CD4-positive, alpha-beta T cell (primary cell): Measurements from ENCODE around the gene MCF2L2. TPM values are rescaled to one million over a fixed set of nuclear protein-coding genes. Genes with fewer than 3 reads are reported as not detected.

ENCODE experiments used
- ATAC-seq: fragments of 200-7000 bp; cut with Tn5 transposase; one replicate; pipeline ENCODE4 v1.10.0; 2022; ENCODE audit warnings: mild to moderate bottlenecking; ENCODE audit not compliant: poor library complexity
- CTCF ChIA-PET: fragments of 350-600 bp; sonication (Branson Sonifier 250); formaldehyde crosslinking; loops from one replicate; lab custom pipeline; 2021; ENCODE audit warnings: antibody characterized with exemption, inconsistent platforms; lab: Charles Lee
- POLR2A ChIA-PET: fragments of 350-600 bp; sonication (Branson Sonifier 250); formaldehyde crosslinking; loops from one replicate; lab custom pipeline; 2021; ENCODE audit warnings: antibody characterized with exemption, inconsistent platforms; lab: Charles Lee
- DNase-seq, 14 experiments: peaks; one replicate each; pipeline ENCODE4 v3.0.0-alpha.2; 2013 to 2020; ENCODE audit warnings: mixed read lengths in 2 of 14
- H3K27ac ChIP-seq, 2 donors: one replicate each; pipeline versions ENCODE4 v1.5.1 to v1.7.0; 2013; ENCODE audit warnings: low read length in 2 of 2, low read depth in 1 of 2, mild to moderate bottlenecking in 1 of 2
- H3K27me3 ChIP-seq, 2 experiments: 1 replicate in 1 of 2; 2 replicates in 1 of 2; pipeline versions ENCODE4 v1.6.1 to v1.7.0; 2013; ENCODE audit warnings: low read length in 2 of 2, control low read depth in 1 of 2, mild to moderate bottlenecking in 1 of 2, moderate library complexity in 1 of 2; ENCODE audit not compliant: insufficient read depth in 2 of 2, control insufficient read depth in 1 of 2
- H3K36me3 ChIP-seq: one replicate; pipeline ENCODE4 v1.6.1; 2013; ENCODE audit warnings: low read length, control low read depth; ENCODE audit not compliant: insufficient read depth
- H3K4me1 ChIP-seq: one replicate; pipeline ENCODE4 v1.6.1; 2013; ENCODE audit warnings: low read length, control low read depth; ENCODE audit not compliant: insufficient read depth
- H3K4me3 ChIP-seq: one replicate; pipeline ENCODE4 v1.5.1; 2013; ENCODE audit warnings: mild to moderate bottlenecking, low read length, moderate library complexity
- H3K9me3 ChIP-seq, 2 experiments: 1 replicate in 1 of 2; 2 replicates in 1 of 2; pipeline versions ENCODE4 v1.6.1 to v1.7.0; 2013; ENCODE audit warnings: low read length in 2 of 2, mild to moderate bottlenecking in 2 of 2, control low read depth in 1 of 2, moderate library complexity in 1 of 2; ENCODE audit not compliant: control insufficient read depth in 1 of 2, insufficient read depth in 1 of 2
- H3K27ac Mint-ChIP-seq: one replicate; pipeline ENCODE4 v1.8.0; 2020; ENCODE audit warnings: mixed read lengths
- H3K27me3 Mint-ChIP-seq: one replicate; pipeline ENCODE4 v1.8.0; 2021; ENCODE audit warnings: mixed read lengths
- H3K36me3 Mint-ChIP-seq: one replicate; pipeline ENCODE4 v1.8.0; 2021; ENCODE audit warnings: low read depth, mixed read lengths
- H3K4me1 Mint-ChIP-seq: one replicate; pipeline ENCODE4 v1.8.0; 2021; ENCODE audit warnings: low read depth, mixed read lengths
- H3K4me3 Mint-ChIP-seq: one replicate; pipeline ENCODE4 v1.8.0; 2020; ENCODE audit warnings: mild to moderate bottlenecking, mixed read lengths
- H3K9me3 Mint-ChIP-seq: one replicate; pipeline ENCODE4 v1.8.0; 2020; ENCODE audit warnings: mixed read lengths
- intact Hi-C, 2 experiments: fragments of 100-400 bp; cut with DNase I in 1 of 2; cut with micrococcal nuclease in 1 of 2; formaldehyde crosslinking; loops; one replicate each; pipeline versions ENCODE4 v1.15.1 to v1.9.0; 2023 to 2025; cut with DNase I, micrococcal nuclease
- total RNA-seq, 174 experiments: library from RNA in 2 of 174; stranded (reverse) in 2 of 174; gene quantifications; one replicate each; pipeline ENCODE4 v1.2.3 and lab custom pipeline; 2021 to 2026
- TF ChIP-seq, protein P1 (sequence below): fragments of 200-600 bp; IDR thresholded peaks from one replicate; pipeline ENCODE4 v1.8.0; 2022; ENCODE audit warnings: antibody characterized with exemption, mild to moderate bottlenecking

The MCF2L2 gene
- total RNA-seq, 2 experiments from 2014 or later = 3.8 to 4.1 TPM

DNA sequence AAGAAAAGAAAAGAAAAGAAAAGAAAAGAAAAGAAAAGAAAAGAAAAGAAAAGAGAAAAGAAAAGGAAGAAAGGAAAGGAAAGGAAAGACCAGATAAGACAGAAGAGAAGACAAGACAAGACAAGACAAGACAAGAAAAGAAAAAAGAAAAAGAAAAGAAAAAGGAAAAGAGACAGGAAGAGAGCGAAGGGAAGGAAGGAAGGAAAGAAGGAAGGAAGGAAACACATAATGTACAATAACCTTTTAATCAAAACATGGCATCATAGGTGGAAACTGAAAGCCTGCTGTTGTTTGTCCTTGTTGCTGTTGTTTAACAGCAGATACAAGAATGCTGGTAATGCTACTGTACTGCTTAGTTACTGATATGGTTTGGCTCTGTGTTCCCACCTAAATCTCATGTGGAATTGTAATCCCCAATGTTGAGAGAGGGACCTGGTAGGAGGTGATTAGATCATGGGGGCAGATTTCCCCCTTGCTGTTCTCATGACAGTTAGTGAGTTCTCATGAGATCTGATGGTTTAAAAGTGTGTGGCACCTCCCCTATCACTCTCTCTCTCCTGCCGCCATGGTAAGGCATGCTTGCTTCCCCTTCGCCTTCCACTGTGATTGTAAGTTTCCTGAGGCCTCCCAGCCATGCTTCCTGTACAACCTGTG is 67.3 kb downstream of the MCF2L2 start:
- intact Hi-C loops = no loop called here
- ATAC-seq (no peak), DNase-seq (no peak)
- Histone ChIP-seq H3K27ac (no peak overlapping the region), H3K4me1 (no peaks in the 10 kb centered on the region), H3K9me3 (no peaks in the 10 kb centered on the region), H3K27me3 (no peaks in the 10 kb centered on the region), H3K4me3 (no peak overlapping the region), H3K36me3 (no peaks in the 10 kb centered on the region)
- POLR2A ChIA-PET = no interaction called here
- Mint-ChIP-seq H3K27me3 (no peaks in the 10 kb centered on the region), H3K4me3 (no peak overlapping the region), H3K36me3 (no peaks in the 10 kb centered on the region), H3K4me1 (peaks cover 5% of the 10 kb centered on the region), H3K9me3 (no peaks in the 10 kb centered on the region), H3K27ac (no peak overlapping the region)
- CTCF ChIA-PET = no interaction called here
- TF ChIP-seq, protein P1, sequence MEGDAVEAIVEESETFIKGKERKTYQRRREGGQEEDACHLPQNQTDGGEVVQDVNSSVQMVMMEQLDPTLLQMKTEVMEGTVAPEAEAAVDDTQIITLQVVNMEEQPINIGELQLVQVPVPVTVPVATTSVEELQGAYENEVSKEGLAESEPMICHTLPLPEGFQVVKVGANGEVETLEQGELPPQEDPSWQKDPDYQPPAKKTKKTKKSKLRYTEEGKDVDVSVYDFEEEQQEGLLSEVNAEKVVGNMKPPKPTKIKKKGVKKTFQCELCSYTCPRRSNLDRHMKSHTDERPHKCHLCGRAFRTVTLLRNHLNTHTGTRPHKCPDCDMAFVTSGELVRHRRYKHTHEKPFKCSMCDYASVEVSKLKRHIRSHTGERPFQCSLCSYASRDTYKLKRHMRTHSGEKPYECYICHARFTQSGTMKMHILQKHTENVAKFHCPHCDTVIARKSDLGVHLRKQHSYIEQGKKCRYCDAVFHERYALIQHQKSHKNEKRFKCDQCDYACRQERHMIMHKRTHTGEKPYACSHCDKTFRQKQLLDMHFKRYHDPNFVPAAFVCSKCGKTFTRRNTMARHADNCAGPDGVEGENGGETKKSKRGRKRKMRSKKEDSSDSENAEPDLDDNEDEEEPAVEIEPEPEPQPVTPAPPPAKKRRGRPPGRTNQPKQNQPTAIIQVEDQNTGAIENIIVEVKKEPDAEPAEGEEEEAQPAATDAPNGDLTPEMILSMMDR = no peak

DNA sequence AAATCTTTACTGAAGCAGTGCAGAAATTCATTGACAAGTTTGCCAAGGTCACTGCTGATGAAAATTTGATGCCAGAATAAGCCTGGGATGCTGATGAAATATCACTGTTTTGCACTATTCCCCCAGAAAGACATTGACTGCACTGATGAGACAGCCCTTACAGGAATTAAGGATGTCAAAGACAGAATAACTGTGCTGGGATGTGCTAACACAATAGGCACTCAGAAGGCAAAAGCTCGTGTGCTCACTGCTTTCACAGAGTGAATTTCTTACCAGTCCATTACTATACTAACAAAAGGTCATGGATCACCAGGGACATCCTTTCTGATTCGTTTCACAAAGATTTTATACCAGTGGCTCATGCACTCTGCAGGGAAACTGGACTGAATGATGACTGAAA is 69.4 kb downstream of the MCF2L2 start:
- ChIA-PET CTCF (no interaction called here), POLR2A (interaction anchor here (0.6 kb wide), 1 partner anchor 9 kb away, joined by 3 read pairs; no protein-coding TSS in a partner anchor)
- Mint-ChIP-seq H3K9me3 (no peaks in the 10 kb centered on the region), H3K27me3 (no peaks in the 10 kb centered on the region), H3K4me3 (no peak overlapping the region), H3K4me1 (no peaks in the 10 kb centered on the region), H3K27ac (no peak overlapping the region), H3K36me3 (no peaks in the 10 kb centered on the region)
- TF ChIP-seq, protein P1 = no peak
- no peak overlapping the region for H3K27ac ChIP-seq
- DNase-seq = no peak
- H3K4me1 ChIP-seq = no peaks in the 10 kb centered on the region
- H3K27me3 ChIP-seq = no peaks in the 10 kb centered on the region
- intact Hi-C loops = no loop called here
- no peak overlapping the region for H3K4me3 ChIP-seq
- H3K9me3 ChIP-seq = no peaks in the 10 kb centered on the region
- no peaks in the 10 kb centered on the region for H3K36me3 ChIP-seq
- ATAC-seq = no peak

DNA sequence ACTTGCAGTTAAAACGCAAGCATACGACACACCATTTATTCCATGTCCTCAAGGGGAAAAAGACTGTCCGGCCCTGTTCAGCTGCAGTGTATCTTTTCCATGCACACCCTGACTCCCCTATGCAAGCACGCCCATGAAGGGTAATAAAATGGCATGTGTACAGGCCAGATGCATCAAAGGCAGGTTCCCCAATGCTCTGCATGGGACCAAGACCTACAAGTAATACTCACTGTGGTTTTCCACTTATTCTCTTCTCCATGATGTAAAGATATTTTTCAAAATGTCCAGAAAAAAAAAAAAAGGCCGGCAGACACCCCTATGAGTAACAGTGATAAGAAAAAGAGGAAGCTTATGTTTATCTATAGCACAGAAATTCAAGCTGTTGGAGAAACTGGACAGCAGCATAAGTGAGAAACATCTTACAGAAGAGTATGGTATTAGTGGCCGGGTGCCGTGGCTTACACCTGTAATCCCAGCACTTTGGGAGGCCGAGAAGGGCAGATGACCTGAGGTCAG is 70.8 kb downstream of the MCF2L2 start:
- Histone ChIP-seq H3K27ac (no peak overlapping the region), H3K36me3 (no peaks in the 10 kb centered on the region), H3K27me3 (no peaks in the 10 kb centered on the region), H3K4me3 (no peak overlapping the region), H3K4me1 (no peaks in the 10 kb centered on the region), H3K9me3 (no peaks in the 10 kb centered on the region)
- Mint-ChIP-seq H3K36me3 (no peaks in the 10 kb centered on the region), H3K9me3 (no peaks in the 10 kb centered on the region), H3K4me3 (no peak overlapping the region), H3K27ac (no peak overlapping the region), H3K4me1 (no peaks in the 10 kb centered on the region), H3K27me3 (no peaks in the 10 kb centered on the region)
- CTCF ChIA-PET = no interaction called here
- no peak for ATAC-seq
- intact Hi-C loops = no loop called here
- POLR2A ChIA-PET = no interaction called here
- TF ChIP-seq, protein P1 = no peak
- DNase-seq = no peak
